DND-41 (cell line): ENCODE results near the gene BAIAP2.

Experiments
- CTCF ChIP-seq: IDR thresholded peaks from 2 replicates; pipeline ENCODE4 v1.5.1; 2012; ENCODE audit warnings: borderline replicate concordance, low read length, moderate library complexity, mild to moderate bottlenecking; ENCODE audit not compliant: poor library complexity, severe bottlenecking; ENCODE audit errors: extremely low read depth
- EZH2 ChIP-seq: IDR thresholded peaks from 3 replicates; pipeline ENCODE4 v1.6.1; 2012; ENCODE audit warnings: borderline replicate concordance, low read depth, mild to moderate bottlenecking, moderate library complexity, low read length, inconsistent platforms; ENCODE audit not compliant: severe bottlenecking

GRCh38 chr17:81120695-81121621 lies 86.0 kb downstream of the BAIAP2 start:
- peak; percentile 19 for TF ChIP-seq CTCF
- TF ChIP-seq EZH2 = no peak
